HG02981 (cell line): ENCODE data around the gene PRR14.

ENCODE experiments used
- ATAC-seq: cut with Tn5 transposase; IDR thresholded peaks from one replicate; pipeline ENCODE4 v1.9.1; 2021; ENCODE audit warnings: mild to moderate bottlenecking, moderate library complexity; ENCODE audit not compliant: unreplicated experiment

PRR14 gene

DNA sequence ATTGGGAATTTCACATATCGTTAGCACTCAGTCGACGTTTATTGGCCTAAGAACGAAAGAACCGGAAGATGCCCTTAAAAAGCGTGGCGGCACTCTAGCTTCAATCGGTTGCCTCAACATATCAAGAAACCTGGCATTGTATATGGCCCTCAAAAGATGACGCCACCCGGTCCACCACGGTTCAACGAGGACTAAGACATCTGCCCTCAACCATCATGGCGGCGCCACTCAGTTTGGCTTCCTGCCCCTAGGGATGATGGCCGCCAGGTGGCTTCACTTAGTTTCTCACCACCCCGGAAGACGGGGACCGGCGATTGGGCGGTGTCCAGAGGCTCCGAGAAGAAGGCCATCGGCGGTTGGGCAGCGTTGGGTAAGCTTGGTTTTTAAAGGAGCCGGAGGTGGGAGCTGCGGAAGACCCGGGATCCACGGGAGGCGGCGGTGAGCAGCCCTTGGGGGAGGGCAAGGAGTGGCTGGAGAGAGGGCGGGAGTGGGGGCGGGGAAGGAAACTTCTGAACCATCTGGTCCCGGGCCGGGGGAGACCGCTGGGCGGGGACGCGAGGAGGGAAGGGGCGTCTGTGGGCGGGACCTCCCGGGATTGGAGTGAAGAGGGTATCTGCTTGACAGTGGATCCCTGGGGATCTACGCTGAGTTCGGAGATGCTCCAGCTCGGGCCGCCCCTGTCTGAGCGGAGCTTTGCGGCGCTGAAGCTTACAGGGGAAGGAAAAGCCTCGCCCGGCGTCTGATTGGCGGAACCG, at the start of gene PRR14:
PRR14 (plus strand) TSS at position 592 of the 755 bp plus-strand sequence. CDS start 686 bp downstream, outside the sequence.
- peak; percentile 70 for ATAC-seq

DNA sequence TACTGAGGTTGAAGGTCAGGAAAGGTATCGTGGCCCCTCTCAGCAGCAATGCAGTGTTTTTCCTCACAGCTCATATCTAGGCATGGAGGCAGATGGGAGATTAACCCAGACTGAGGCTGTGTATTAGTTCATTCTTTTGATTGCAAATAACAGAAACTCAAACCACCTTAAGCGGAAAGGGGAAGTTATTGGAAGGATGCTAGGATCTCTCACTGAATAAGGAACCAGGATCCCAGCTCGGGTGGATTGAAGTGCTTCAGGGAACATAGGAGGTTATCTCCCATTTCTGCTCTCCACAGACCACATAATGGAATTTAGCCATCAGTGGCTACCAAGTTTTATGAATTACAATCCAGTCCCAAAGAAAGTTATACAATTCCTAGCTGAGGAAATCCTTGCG, 48.8 kb upstream of the PRR14 start:
- ATAC-seq: no peak

- no peak for ATAC-seq
These were observed 48.0 kb upstream of the PRR14 start for GRCh38 chr16:30602616-30603277.

- ATAC-seq: no peak
These were observed 46.8 kb upstream of the PRR14 start for GRCh38 chr16:30603945-30604315.

GRCh38 chr16:30604316-30604947, 46.3 kb upstream of the PRR14 start:
- ATAC-seq: no peak

DNA sequence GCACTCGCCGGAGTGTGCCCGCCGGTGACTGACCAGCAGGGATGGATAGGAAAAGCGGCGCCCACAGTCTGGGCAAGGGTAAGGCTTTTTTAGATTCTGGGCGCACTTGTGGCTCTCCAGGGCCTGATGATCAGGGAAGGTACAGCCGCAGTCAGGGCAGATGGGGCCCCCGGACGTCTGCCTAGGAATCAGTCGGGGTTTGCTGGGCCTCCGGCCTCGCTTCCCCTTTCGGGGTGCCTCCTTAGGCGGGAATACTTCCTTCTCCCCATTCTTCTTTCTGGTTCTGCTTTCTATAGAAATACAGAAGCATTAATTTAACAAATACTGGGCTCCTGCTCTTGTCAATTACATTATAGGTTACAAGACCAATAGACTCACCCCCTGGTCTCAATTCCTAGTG, 45.6 kb upstream of the PRR14 start:
- ATAC-seq: no peak

DNA sequence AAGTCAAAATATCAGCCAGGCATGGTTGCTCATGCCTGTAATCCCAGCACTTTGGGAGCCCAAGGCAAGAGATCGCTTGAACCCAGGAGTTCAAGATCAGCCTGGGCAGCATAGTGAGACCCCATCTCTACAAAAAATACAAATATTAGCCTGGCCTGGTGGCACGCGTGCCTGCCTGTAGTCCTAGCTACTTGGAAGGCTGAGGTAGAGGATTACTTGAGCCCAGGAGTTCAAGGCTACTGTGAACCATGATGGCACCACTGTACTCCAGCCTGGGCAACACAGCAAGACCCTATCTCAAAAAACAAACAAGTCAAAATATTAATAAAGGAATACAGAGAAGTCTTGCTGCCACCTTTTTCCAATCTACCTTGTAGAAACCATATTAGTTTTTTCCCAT, 44.8 kb upstream of the PRR14 start:
- ATAC-seq: no peak

- ATAC-seq: peak; percentile 21
These were observed 41.5 kb upstream of the PRR14 start for GRCh38 chr16:30609002-30609925.

DNA sequence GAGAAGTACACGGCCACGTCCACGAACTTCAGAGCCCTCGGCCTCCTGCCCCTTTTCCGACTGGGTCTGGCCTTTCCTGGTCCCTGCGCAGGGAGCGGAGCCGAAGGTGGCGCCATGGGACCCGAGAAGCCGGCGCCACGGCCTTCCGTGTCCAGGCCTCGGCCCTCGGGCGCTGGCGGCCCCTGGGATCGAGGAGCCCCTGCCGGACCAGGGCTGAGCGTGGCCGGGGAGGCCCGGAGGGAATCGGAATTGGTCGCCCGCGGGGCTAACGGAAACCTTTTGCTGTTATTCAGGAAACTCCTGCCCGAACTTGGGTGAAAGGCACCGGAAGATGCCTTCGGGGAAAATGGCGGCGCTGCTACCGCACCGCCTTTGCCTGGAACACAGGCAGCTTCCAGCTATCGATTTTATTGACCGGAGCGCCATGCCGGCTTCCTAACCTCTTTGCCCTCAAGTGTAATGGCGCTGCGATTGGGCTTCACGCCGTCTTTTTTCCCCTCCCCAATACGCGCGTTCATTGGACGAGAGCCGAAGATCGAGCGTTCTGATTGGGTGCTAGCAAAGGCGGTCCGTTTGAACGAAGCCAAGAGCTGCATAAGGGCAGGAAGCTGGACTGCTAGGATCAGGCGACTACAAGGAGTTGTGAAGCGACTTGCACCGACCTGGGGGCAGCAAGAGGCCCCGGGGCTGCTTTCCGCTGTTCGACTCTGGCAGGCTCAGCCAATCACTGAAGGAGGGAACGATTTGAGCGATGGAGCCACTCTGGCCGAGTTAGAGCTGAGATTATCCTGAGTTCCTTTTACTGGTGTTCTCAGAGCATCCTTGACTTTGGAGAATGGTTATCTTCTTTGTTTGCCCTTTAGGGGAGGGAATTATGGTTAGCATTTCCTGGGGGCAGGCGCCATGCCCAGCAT, 40.6 kb upstream of the PRR14 start, which contains the start of gene ZNF689:
ZNF689 (minus strand) TSS at position 464 of the 914 bp plus-strand sequence; CDS start at position 116, 348 bp downstream.
- ATAC-seq: peak; percentile 87

GRCh38 chr16:30615358-30616091, 35.2 kb upstream of the PRR14 start:
- no peak for ATAC-seq

DNA sequence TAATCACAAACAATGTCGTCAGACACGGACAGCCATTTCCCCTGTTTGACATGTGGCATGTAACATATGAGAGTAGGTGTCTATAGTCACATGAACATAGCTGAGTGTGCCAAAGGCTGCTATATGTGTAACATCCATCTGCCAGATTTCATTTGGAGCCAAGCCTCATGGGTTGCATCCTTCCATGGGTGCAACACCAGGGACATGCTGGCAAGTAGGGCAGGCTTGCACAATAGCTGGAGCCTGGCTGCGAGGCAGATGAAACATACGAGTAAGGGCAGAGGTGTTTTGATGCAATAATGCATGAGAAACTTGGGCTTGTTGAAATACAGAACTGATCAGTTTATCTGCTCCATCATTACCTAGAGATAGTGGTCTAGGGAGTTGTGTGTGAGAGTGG, 31.6 kb upstream of the PRR14 start:
- ATAC-seq: no peak

GRCh38 chr16:30619638-30620037, 31.1 kb upstream of the PRR14 start:
- ATAC-seq: no peak

DNA sequence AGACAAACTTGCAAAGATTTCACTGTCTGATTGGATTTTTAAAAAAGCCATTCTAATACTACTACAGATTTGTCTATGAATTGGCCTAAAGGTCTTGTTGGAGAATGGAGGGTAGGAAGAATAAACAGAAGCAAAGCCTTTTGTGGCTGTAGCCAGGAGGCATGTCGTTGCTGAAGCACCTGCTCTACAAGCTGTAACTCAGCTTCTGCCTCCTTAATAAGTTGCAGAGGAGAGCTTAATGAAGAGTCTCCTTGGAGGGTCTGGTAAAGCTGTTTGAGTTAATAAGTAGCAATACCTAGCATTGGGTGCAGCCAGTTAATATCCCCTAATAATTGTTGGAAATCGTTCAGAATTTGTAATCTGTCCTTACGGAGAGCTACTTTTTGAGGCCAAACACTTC, 30.6 kb upstream of the PRR14 start:
- no peak for ATAC-seq

GRCh38 chr16:30621765-30622164, 29.0 kb upstream of the PRR14 start:
- no peak for ATAC-seq

GRCh38 chr16:30622455-30623032, 28.2 kb upstream of the PRR14 start:
- ATAC-seq: no peak

DNA sequence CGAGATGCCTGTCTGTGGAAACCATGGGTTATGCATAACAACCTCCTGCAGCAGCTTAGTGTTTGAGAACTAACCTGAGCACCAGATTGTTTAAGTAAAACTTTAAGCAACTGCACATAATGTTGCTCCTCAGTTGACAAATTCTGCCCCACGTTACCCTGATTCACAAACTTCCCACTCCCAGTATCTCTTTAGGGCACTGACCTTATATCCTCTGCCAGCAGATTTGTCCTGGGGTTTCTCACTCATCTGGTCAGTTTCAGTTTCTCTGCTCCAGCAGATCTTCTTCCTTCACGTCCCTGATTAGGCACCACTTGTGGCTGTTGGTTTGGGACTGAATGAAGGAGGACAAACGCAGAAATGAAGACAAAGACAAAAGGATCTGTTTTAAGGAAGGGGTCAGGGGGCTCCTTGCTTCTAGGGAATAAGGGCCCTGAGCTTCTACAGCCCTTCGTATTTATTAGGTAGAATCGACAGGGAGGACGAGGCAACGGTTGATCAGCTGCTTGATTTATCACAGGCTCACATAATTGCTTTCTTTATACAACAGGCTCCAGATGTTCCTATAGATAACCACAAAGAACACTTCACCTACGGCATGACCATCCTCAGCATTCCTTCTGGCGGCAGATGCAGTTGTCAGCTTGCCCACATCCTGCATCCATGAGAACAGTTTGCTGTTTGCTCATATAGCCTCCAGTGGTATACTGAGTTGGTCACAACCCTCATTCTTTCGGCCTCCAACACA, 27.1 kb upstream of the PRR14 start:
- no peak for ATAC-seq

DNA sequence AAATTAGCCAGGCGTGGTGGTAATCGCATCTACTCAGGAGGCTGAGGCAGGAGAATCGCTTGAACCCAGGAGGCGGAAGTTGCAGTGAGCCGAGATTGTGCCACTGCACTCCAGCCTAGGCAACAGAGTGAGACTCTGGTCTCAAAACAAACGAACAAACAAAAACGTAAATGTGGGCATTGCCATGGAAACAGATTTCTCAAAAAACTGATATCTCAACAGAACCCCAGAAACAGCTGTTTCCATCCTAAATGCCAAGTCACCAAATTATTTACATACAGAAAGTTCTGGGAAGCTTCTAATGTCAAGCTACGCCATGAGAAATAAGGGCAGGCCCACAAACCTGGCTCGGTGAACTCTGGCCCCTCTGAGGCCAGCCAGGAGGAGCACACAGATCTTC, 24.5 kb upstream of the PRR14 start:
- ATAC-seq: no peak
